Fibroblast of lung (primary cell): Measurements from ENCODE around the gene KLHDC4. TPM values are rescaled to one million over a fixed set of nuclear protein-coding genes. Genes with fewer than 3 reads are reported as not detected.
"Not testable (repeated sequence)": the region's sequence is repeated elsewhere in the genome, so short reads cannot be mapped to it uniquely, and the experiment has no call there.

Source experiments
- DNase-seq, 2 donors: peaks; one replicate each; pipeline versions ENCODE4 v3.0.0 to v3.0.0-alpha.2; 2010; ENCODE audit warnings: low read depth in 2 of 2
- H2AFZ ChIP-seq: 2 replicates; pipeline ENCODE4 v1.5.1; 2012; ENCODE audit warnings: low read length, control low read depth, inconsistent platforms
- H3K27ac ChIP-seq: 2 replicates; pipeline ENCODE4 v1.5.1; 2011; ENCODE audit warnings: low read length, control low read depth; ENCODE audit not compliant: insufficient read depth
- H3K27me3 ChIP-seq: 2 replicates; pipeline ENCODE4 v1.5.1; 2011; ENCODE audit warnings: mild to moderate bottlenecking, low read length; ENCODE audit not compliant: control insufficient read depth, insufficient read depth
- H3K36me3 ChIP-seq: 2 replicates; pipeline ENCODE4 v1.5.1; 2011; ENCODE audit warnings: low read length; ENCODE audit not compliant: control insufficient read depth, insufficient read depth
- H3K4me1 ChIP-seq: 2 replicates; pipeline ENCODE4 v1.5.1; 2011; ENCODE audit warnings: low read length; ENCODE audit not compliant: control insufficient read depth, insufficient read depth; ENCODE audit errors: extremely low read depth
- H3K4me2 ChIP-seq: 2 replicates; pipeline ENCODE4 v1.5.1; 2011; ENCODE audit warnings: low read length, control low read depth; ENCODE audit not compliant: insufficient read depth; ENCODE audit errors: extremely low read depth
- H3K4me3 ChIP-seq, 4 experiments: fragments of 200-600 bp in 1 of 4; sonication (generic) in 1 of 4; replicated peaks in 1 of 4; 2 replicates each; pipeline ENCODE4 v1.5.1; 2011 to 2016; ENCODE audit warnings: low read length in 4 of 4, low read depth in 3 of 4, mild to moderate bottlenecking in 3 of 4, control low read depth in 2 of 4, inconsistent platforms in 1 of 4, mixed read lengths in 1 of 4; ENCODE audit not compliant: insufficient read depth in 1 of 4; ENCODE audit errors: control extremely low read depth in 1 of 4
- H3K79me2 ChIP-seq: 2 replicates; pipeline ENCODE4 v1.5.1; 2012; ENCODE audit warnings: mild to moderate bottlenecking, low read length, inconsistent platforms; ENCODE audit not compliant: control insufficient read depth, insufficient read depth
- H3K9ac ChIP-seq: 2 replicates; pipeline ENCODE4 v1.5.1; 2011; ENCODE audit warnings: mild to moderate bottlenecking, low read length, control low read depth; ENCODE audit not compliant: insufficient read depth
- H3K9me3 ChIP-seq: 2 replicates; pipeline ENCODE4 v1.5.1; 2012; ENCODE audit warnings: low read depth, low read length; ENCODE audit not compliant: control insufficient read depth, insufficient read depth
- H4K20me1 ChIP-seq: 2 replicates; pipeline ENCODE4 v1.5.1; 2011; ENCODE audit warnings: low read length; ENCODE audit not compliant: control insufficient read depth, insufficient read depth; ENCODE audit errors: extremely low read depth
- CTCF ChIP-seq, 2 donors: IDR thresholded peaks in 1 of 2; conservative IDR thresholded peaks in 1 of 2; 1 replicate in 1 of 2; 2 replicates in 1 of 2; pipeline ENCODE4 v1.5.1; 2011 to 2012; ENCODE audit warnings: low read length in 2 of 2, control low read depth in 1 of 2, inconsistent platforms in 1 of 2, low read depth in 1 of 2, mild to moderate bottlenecking in 1 of 2
- EZH2 ChIP-seq: IDR thresholded peaks from 2 replicates; pipeline ENCODE4 v1.5.1; 2012; ENCODE audit warnings: low read length, control low read depth, mild to moderate bottlenecking; ENCODE audit errors: missing control alignments
- polyA plus RNA-seq, 2 donors: library from polyadenylated mRNA; depleted of rRNA in 1 of 2; stranded (reverse) in 1 of 2; unstranded in 1 of 2; fragments of >200 nt; gene quantifications; 2 replicates each; pipeline ENCODE4 v1.2.1, GENCODE V29; 2011 to 2012; ENCODE audit warnings: missing spikeins in 1 of 2
- total RNA-seq: library from RNA; depleted of rRNA; stranded (reverse); fragments of >200 nt; gene quantifications from 2 replicates; pipeline ENCODE4 v1.2.1, GENCODE V29; 2014

The KLHDC4 gene
- total and polyA plus RNA-seq, 2 donors (not counting 1 experiment from before 2014, with no cell fraction given): 7.3 to 17.8 TPM

GRCh38 chr16:87790292-87791100, 24.7 kb upstream of the KLHDC4 start:
- H3K9me3 ChIP-seq: no peaks in the 10 kb centered on the region
- H3K4me2 ChIP-seq: no peak overlapping the region
- H4K20me1 ChIP-seq: no peaks in the 10 kb centered on the region
- peaks cover 11% of the 10 kb centered on the region for H3K27me3 ChIP-seq
- H3K4me1 ChIP-seq: peaks cover 7% of the 10 kb centered on the region
- H3K27ac ChIP-seq: peak overlapping the region; percentile 73
- TF ChIP-seq EZH2: no peak
- H2AFZ ChIP-seq: no peak overlapping the region
- no peak overlapping the region for H3K9ac ChIP-seq
- H3K36me3 ChIP-seq: no peaks in the 10 kb centered on the region
- no peaks in the 10 kb centered on the region for H3K79me2 ChIP-seq
- H3K4me3 ChIP-seq: no peak overlapping the region
- peak in 1 of 2 donors; percentile 91 for DNase-seq

GRCh38 chr16:87789437-87790291, 23.9 kb upstream of the KLHDC4 start:
- H4K20me1 ChIP-seq: no peaks in the 10 kb centered on the region
- H3K9me3 ChIP-seq: no peaks in the 10 kb centered on the region
- H3K4me2 ChIP-seq: peak overlapping the region; percentile 48
- H2AFZ ChIP-seq: peak overlapping the region; percentile 5
- peaks cover 7% of the 10 kb centered on the region for H3K4me1 ChIP-seq
- H3K27me3 ChIP-seq: peaks cover 4% of the 10 kb centered on the region
- no peak overlapping the region for H3K4me3 ChIP-seq
- no peaks in the 10 kb centered on the region for H3K79me2 ChIP-seq
- DNase-seq: peak; percentile 76 to 95
- no peaks in the 10 kb centered on the region for H3K36me3 ChIP-seq
- H3K9ac ChIP-seq: peak overlapping the region; percentile 20
- peak overlapping the region; percentile 73 for H3K27ac ChIP-seq
- no peak for TF ChIP-seq CTCF (conservative IDR thresholded peaks at IDR 0.05 in 1 of 2, IDR thresholded peaks at IDR 0.05 in 1 of 2; ENCODE audit: low read depth in 1 of 2, low read length in 2 of 2)
- no peak for TF ChIP-seq EZH2

- H3K9me3 ChIP-seq, H3K4me1 ChIP-seq, H3K36me3 ChIP-seq, H4K20me1 ChIP-seq, H3K27me3 ChIP-seq, H3K4me3 ChIP-seq, H3K4me2 ChIP-seq, H3K9ac ChIP-seq, DNase-seq, H2AFZ ChIP-seq, H3K79me2 ChIP-seq: not testable (repeated sequence)
- H3K27ac ChIP-seq: peak overlapping the region; percentile 73
These were observed 23.1 kb upstream of the KLHDC4 start for GRCh38 chr16:87788730-87789436.

DNA sequence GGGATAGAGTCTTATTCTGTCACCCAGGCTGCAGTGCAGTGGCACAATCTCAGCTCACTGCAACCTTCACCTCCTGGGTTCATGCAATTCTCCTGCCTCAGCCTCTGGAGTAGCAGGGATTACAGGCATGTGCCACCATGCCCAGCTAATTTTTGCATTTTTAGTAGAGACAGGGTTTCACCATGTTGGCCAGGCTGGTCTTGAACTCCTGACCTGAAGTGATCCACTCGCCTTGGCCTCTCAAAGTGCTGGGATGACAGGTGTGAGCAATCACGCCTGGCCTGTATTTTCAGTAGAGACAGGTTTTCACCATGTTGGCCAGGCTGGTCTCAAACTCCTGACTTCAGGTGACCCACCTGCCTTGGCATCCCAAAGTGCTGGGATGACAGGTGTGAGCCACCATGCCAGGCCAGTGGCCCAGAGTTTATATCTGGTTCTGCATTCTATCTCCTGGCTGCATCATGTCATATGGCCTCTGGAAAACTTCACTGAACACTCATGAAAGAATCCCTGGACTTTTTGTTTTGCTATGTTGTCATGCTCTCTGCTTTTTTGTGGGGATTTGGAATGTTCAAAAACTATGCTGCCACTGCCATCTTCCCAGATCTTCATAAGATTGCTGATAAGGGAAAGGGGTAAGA, 21.8 kb upstream of the KLHDC4 start:
- H4K20me1 ChIP-seq, H3K4me3 ChIP-seq, H3K4me2 ChIP-seq, H3K4me1 ChIP-seq, H3K79me2 ChIP-seq, H2AFZ ChIP-seq, H3K9ac ChIP-seq, H3K27me3 ChIP-seq, DNase-seq, H3K9me3 ChIP-seq, H3K36me3 ChIP-seq, H3K27ac ChIP-seq: not testable (repeated sequence)
